Colonic mucosa (tissue), 4 donors: ENCODE data around the gene KRTAP4-5. TPM values are rescaled to one million over a fixed set of nuclear protein-coding genes. Genes with fewer than 3 reads are reported as not detected.
"Not testable (repeated sequence)": the region's sequence is repeated elsewhere in the genome, so short reads cannot be mapped to it uniquely, and the experiment has no call there.

Experiments
- DNase-seq: peaks from one replicate; pipeline ENCODE4 v3.0.0-alpha.2; 2020
- H3K27ac ChIP-seq: fragments of 200-600 bp; one replicate; pipeline ENCODE4 v1.8.0; 2021
- H3K27me3 ChIP-seq: fragments of 200-600 bp; one replicate; pipeline ENCODE4 v1.8.0; 2021
- H3K36me3 ChIP-seq: fragments of 200-600 bp; one replicate; pipeline ENCODE4 v1.8.0; 2021
- H3K4me1 ChIP-seq: fragments of 200-600 bp; one replicate; pipeline ENCODE4 v1.8.0; 2021; ENCODE audit warnings: mild to moderate bottlenecking
- H3K4me3 ChIP-seq: fragments of 200-600 bp; one replicate; pipeline ENCODE4 v1.8.0; 2021
- H3K9ac ChIP-seq, 2 donors: one replicate each; pipeline ENCODE4 v1.7.0; 2013; ENCODE audit warnings: control low read depth in 2 of 2, low read depth in 2 of 2, low read length in 2 of 2
- H3K9me3 ChIP-seq: fragments of 200-600 bp; one replicate; pipeline ENCODE4 v1.8.0; 2021
- intact Hi-C: fragments of 100-400 bp; cut with DNase I; formaldehyde crosslinking; loops from one replicate; pipeline ENCODE4 v1.14.1; 2022
- total RNA-seq, 2 donors: library from RNA; stranded (reverse); fragmentation: NEBNext Ultra II Directional in 1 of 2; extraction: Animal tissue kit (Norgen Biotek cat#: 25700) in 1 of 2; gene quantifications; one replicate each; pipeline ENCODE4 v1.2.1, GENCODE V29; 2021
- TF ChIP-seq, protein P1 (sequence below): fragments of 200-600 bp; IDR thresholded peaks from one replicate; pipeline ENCODE4 v1.8.0; 2022; ENCODE audit warnings: antibody characterized with exemption, mild to moderate bottlenecking
- donor health status: healthy.
- donor health status: DM: no; HTN: no; CAD: no.
- donor health status: DM: no; HTN: no; CAD: no.

Gene KRTAP4-5
- total RNA-seq, 2 donors from 2014 or later: not detected

GRCh38 chr17:41107941-41108450 is 41.6 kb downstream of the KRTAP4-5 start:
- Histone ChIP-seq H3K27me3 (no peaks in the 10 kb centered on the region), H3K9ac (no peak overlapping the region), H3K4me3 (no peak overlapping the region), H3K4me1 (no peaks in the 10 kb centered on the region), H3K9me3 (no peaks in the 10 kb centered on the region), H3K27ac (no peak overlapping the region), H3K36me3 (no peaks in the 10 kb centered on the region)
- TF ChIP-seq, protein P1, sequence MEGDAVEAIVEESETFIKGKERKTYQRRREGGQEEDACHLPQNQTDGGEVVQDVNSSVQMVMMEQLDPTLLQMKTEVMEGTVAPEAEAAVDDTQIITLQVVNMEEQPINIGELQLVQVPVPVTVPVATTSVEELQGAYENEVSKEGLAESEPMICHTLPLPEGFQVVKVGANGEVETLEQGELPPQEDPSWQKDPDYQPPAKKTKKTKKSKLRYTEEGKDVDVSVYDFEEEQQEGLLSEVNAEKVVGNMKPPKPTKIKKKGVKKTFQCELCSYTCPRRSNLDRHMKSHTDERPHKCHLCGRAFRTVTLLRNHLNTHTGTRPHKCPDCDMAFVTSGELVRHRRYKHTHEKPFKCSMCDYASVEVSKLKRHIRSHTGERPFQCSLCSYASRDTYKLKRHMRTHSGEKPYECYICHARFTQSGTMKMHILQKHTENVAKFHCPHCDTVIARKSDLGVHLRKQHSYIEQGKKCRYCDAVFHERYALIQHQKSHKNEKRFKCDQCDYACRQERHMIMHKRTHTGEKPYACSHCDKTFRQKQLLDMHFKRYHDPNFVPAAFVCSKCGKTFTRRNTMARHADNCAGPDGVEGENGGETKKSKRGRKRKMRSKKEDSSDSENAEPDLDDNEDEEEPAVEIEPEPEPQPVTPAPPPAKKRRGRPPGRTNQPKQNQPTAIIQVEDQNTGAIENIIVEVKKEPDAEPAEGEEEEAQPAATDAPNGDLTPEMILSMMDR: no peak
- no peak for DNase-seq
- intact Hi-C loops: no loop called here

DNA sequence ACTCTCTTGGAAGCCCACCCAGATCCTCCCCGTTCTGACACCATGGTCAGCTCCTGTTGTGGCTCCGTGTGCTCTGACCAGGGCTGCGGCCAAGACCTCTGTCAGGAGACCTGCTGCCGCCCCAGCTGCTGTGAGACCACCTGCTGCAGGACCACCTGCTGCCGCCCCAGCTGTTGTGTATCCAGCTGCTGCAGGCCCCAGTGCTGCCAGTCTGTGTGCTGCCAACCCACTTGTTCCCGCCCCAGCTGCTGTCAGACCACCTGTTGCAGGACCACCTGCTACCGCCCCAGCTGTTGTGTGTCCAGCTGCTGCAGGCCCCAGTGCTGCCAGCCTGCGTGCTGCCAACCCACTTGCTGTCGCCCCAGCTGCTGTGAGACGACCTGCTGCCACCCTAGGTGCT is 44.3 kb downstream of the KRTAP4-5 start, which contains the start of gene KRTAP4-9:
Gene KRTAP4-9, plus strand, starts transcription at position 43 of the 400 bp plus-strand sequence. Its CDS starts 0 bp downstream, at position 43.
- intact Hi-C loops, DNase-seq, H3K9me3 ChIP-seq, H3K27me3 ChIP-seq, H3K4me1 ChIP-seq, H3K27ac ChIP-seq, H3K36me3 ChIP-seq, H3K9ac ChIP-seq, H3K4me3 ChIP-seq: not testable (repeated sequence)

DNA sequence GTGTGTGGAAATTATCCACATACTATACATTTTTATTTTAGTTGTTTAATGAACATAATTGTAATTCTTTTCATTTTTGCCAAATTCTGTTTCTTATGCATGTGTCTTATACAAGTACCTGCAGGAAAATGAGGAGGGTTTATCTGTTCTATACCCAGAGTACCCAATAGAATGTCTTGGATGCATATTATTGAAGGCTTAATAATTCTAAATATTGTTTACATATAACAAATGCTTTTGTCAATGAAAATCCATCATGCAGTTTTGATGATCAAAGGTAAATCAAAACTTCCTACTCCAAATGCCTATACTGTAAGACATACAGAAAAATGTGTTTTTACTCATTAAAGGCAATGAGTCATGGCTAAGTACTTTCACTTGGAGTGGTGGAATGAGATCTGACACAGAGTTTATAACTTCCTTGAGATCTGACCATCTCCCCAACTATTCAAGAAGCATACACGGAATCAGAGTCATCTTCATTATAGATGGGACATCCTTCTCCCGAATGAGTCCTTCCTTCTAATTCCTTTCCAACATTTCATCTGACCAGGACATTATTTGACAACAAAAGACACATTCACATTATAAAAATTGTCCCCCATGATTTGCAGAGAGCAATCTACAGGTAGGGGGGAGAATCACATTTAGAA is 45.1 kb downstream of the KRTAP4-5 start:
- H3K27me3 ChIP-seq, H3K9me3 ChIP-seq, intact Hi-C loops, H3K9ac ChIP-seq, H3K4me3 ChIP-seq, H3K27ac ChIP-seq, DNase-seq, H3K36me3 ChIP-seq, H3K4me1 ChIP-seq: not testable (repeated sequence)

- TF ChIP-seq, protein P1: no peak
- H3K27ac ChIP-seq: no peak overlapping the region
- intact Hi-C loops: no loop called here
- no peaks in the 10 kb centered on the region for H3K36me3 ChIP-seq
- no peak for DNase-seq
- no peak overlapping the region for H3K4me3 ChIP-seq
- H3K4me1 ChIP-seq: no peaks in the 10 kb centered on the region
- no peaks in the 10 kb centered on the region for H3K27me3 ChIP-seq
- no peak overlapping the region for H3K9ac ChIP-seq
- no peaks in the 10 kb centered on the region for H3K9me3 ChIP-seq
Measured at GRCh38 chr17:41103896-41104295, 45.7 kb downstream of the KRTAP4-5 start.

GRCh38 chr17:41101586-41102259 is 47.9 kb downstream of the KRTAP4-5 start, which contains the start of gene KRTAP4-16:
Gene KRTAP4-16 (minus strand): TSS chr17:41102209. CDS start chr17:41102209, 0 bp downstream.
- Histone ChIP-seq H3K36me3 (no peaks in the 10 kb centered on the region), H3K4me1 (no peaks in the 10 kb centered on the region), H3K4me3 (no peak within 1 kb of the TSS), H3K27me3 (no peaks in the 10 kb centered on the region), H3K9me3 (no peaks in the 10 kb centered on the region), H3K27ac (no peak within 1 kb of the TSS), H3K9ac (no peak within 1 kb of the TSS)
- TF ChIP-seq, protein P1: no peak
- DNase-seq: no peak
- intact Hi-C loops: no loop called here

- H3K36me3 ChIP-seq, intact Hi-C loops, H3K9ac ChIP-seq, H3K4me3 ChIP-seq, DNase-seq, H3K27me3 ChIP-seq, H3K4me1 ChIP-seq, H3K27ac ChIP-seq, H3K9me3 ChIP-seq: not testable (repeated sequence)
Measured at GRCh38 chr17:41099682-41100480, 49.7 kb downstream of the KRTAP4-5 start.

Other genes starting within 250 kb of the KRTAP4-5 start
- gene KRT23, start 212.2 kb downstream of the KRTAP4-5 start, total RNA-seq: 1 to 10 TPM in 1 of 2 donors, under 1 TPM in 1; 0.27 to 1.2 TPM
- gene KRT39, start 182.9 kb downstream of the KRTAP4-5 start, total RNA-seq: not detected
- gene KRT40, start 165.5 kb downstream of the KRTAP4-5 start, total RNA-seq: under 1 TPM in 1 of 2 donors, not detected in 1; 0.32 TPM
- gene KRTAP3-3, start 155.7 kb downstream of the KRTAP4-5 start, total RNA-seq: not detected
- not detected for gene KRTAP3-2, start 149.9 kb downstream of the KRTAP4-5 start, total RNA-seq
- not detected for gene KRTAP3-1, start 140.7 kb downstream of the KRTAP4-5 start, total RNA-seq
- not detected for gene KRTAP1-5, start 122.6 kb downstream of the KRTAP4-5 start, total RNA-seq
- gene KRTAP1-4, start 119.6 kb downstream of the KRTAP4-5 start, total RNA-seq: not detected
- gene KRTAP1-3, start 115.0 kb downstream of the KRTAP4-5 start, total RNA-seq: not detected
- not detected for gene KRTAP1-1, start 108.4 kb downstream of the KRTAP4-5 start, total RNA-seq
- not detected for gene KRTAP2-1, start 102.5 kb downstream of the KRTAP4-5 start, total RNA-seq
- not detected for gene KRTAP2-2, start 94.6 kb downstream of the KRTAP4-5 start, total RNA-seq
- gene KRTAP2-3, start 89.7 kb downstream of the KRTAP4-5 start, total RNA-seq: not detected
- gene KRTAP2-4, start 83.9 kb downstream of the KRTAP4-5 start, total RNA-seq: not detected
- not detected for gene KRTAP4-7, start 65.7 kb downstream of the KRTAP4-5 start, total RNA-seq
- gene KRTAP4-8, start 51.7 kb downstream of the KRTAP4-5 start, total RNA-seq: not detected
- not detected for gene KRTAP4-16, start 47.6 kb downstream of the KRTAP4-5 start, total RNA-seq
- not detected for gene KRTAP4-9, start 44.4 kb downstream of the KRTAP4-5 start, total RNA-seq
- not detected for gene KRTAP4-11, start 31.5 kb downstream of the KRTAP4-5 start, total RNA-seq
- gene KRTAP4-12, start 25.6 kb downstream of the KRTAP4-5 start, total RNA-seq: not detected
- not detected for gene KRTAP4-6, start 9.3 kb downstream of the KRTAP4-5 start, total RNA-seq
- gene KRTAP4-4, start 10.9 kb upstream of the KRTAP4-5 start, total RNA-seq: not detected
- not detected for gene KRTAP4-3, start 18.4 kb upstream of the KRTAP4-5 start, total RNA-seq
- not detected for gene KRTAP4-2, start 28.4 kb upstream of the KRTAP4-5 start, total RNA-seq
- under 1 TPM in 1 of 2 donors, not detected in 1; 0.53 TPM for gene KRTAP4-1, start 35.1 kb upstream of the KRTAP4-5 start, total RNA-seq
- not detected for gene KRTAP9-1, start 40.1 kb upstream of the KRTAP4-5 start, total RNA-seq
- gene KRTAP9-2, start 76.8 kb upstream of the KRTAP4-5 start, total RNA-seq: not detected
- not detected for gene KRTAP9-3, start 82.6 kb upstream of the KRTAP4-5 start, total RNA-seq
- not detected for gene KRTAP9-8, start 88.2 kb upstream of the KRTAP4-5 start, total RNA-seq
- not detected for gene KRTAP9-4, start 99.9 kb upstream of the KRTAP4-5 start, total RNA-seq
- not detected for gene KRTAP9-9, start 105.6 kb upstream of the KRTAP4-5 start, total RNA-seq
- not detected for gene KRTAP9-6, start 115.6 kb upstream of the KRTAP4-5 start, total RNA-seq
- not detected for gene KRTAP9-7, start 125.9 kb upstream of the KRTAP4-5 start, total RNA-seq
- gene KRTAP29-1, start 153.0 kb upstream of the KRTAP4-5 start, total RNA-seq: not detected
- gene KRTAP16-1, start 159.5 kb upstream of the KRTAP4-5 start, total RNA-seq: not detected
- not detected for gene KRTAP17-1, start 165.9 kb upstream of the KRTAP4-5 start, total RNA-seq
- not detected for gene KRT33A, start 201.0 kb upstream of the KRTAP4-5 start, total RNA-seq
- not detected for gene KRT33B, start 220.0 kb upstream of the KRTAP4-5 start, total RNA-seq
- not detected for gene KRT34, start 232.5 kb upstream of the KRTAP4-5 start, total RNA-seq
- gene KRT31, start 247.8 kb upstream of the KRTAP4-5 start, total RNA-seq: not detected